ENCODE results near the gene SERPINH1. TPM values are rescaled to one million over a fixed set of nuclear protein-coding genes. Genes with fewer than 3 reads are reported as not detected.

SERPINH1 gene
- total RNA-seq, 4 donors from 2014 or later: 102 to 167 (median 143) TPM

DNA sequence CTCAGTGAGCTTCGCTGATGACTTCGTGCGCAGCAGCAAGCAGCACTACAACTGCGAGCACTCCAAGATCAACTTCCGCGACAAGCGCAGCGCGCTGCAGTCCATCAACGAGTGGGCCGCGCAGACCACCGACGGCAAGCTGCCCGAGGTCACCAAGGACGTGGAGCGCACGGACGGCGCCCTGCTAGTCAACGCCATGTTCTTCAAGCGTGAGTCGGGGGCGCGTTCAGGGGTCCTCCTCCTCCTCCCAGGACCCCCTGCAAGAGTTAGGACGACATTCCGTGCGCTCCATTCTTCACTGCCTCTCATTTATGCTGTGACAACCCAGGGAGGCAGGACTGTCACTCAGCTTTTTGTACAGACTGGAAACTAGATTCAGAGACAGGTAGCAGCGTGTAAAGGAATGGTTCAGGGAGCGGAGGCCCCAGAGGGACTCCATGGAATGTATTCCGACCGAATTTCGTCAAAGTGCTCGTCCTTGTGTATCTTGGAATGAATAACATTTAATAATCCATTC, 4.8 kb downstream of the SERPINH1 start:
- H3K4me3 ChIP-seq (replicated peaks in 1 of 3): no peak overlapping the region
- H3K27ac ChIP-seq: no peak overlapping the region
- WGBS, 2 donors: 87 to 91% methylated on average over 25 to 28 of the region's 34 CpGs
- H3K36me3 ChIP-seq: peaks cover 54 to 59% of the 10 kb centered on the region in 2 donors
- no peaks in the 10 kb centered on the region for H3K9me3 ChIP-seq
- no peaks in the 10 kb centered on the region for H3K27me3 ChIP-seq
- intact Hi-C loops (cut with DNase I): no loop called here
- DNase-seq: no peak
- no peak for TF ChIP-seq POLR2A (IDR thresholded peaks at IDR 0.05)
- TF ChIP-seq, protein P1, sequence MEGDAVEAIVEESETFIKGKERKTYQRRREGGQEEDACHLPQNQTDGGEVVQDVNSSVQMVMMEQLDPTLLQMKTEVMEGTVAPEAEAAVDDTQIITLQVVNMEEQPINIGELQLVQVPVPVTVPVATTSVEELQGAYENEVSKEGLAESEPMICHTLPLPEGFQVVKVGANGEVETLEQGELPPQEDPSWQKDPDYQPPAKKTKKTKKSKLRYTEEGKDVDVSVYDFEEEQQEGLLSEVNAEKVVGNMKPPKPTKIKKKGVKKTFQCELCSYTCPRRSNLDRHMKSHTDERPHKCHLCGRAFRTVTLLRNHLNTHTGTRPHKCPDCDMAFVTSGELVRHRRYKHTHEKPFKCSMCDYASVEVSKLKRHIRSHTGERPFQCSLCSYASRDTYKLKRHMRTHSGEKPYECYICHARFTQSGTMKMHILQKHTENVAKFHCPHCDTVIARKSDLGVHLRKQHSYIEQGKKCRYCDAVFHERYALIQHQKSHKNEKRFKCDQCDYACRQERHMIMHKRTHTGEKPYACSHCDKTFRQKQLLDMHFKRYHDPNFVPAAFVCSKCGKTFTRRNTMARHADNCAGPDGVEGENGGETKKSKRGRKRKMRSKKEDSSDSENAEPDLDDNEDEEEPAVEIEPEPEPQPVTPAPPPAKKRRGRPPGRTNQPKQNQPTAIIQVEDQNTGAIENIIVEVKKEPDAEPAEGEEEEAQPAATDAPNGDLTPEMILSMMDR (IDR thresholded peaks at IDR 0.05): no peak
- H3K4me1 ChIP-seq: peaks cover 14 to 43% of the 10 kb centered on the region in 2 donors

DNA sequence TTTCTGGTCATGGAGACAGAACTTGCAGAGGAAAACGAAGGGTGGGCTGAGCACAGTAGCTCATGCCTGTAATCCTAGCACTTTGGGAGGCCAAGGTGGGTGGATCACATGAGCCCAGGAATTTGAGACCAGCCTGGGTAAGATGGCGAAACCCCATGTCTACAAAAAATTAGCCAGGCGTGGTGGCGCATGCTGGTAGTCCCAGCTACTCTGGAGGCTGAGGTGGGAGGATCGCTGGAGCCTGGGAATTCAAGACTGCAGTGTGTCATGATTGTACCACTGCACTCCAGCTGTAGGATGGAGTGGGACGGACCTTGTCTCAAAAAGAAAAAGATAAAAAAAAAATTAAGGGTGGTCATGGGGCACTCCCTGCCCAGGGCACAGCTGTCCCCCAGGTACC, 5.9 kb downstream of the SERPINH1 start:
- WGBS, 2 donors: 91% methylated on average over 6 of the region's 6 CpGs
- TF ChIP-seq, protein P1 (IDR thresholded peaks at IDR 0.05): no peak
- TF ChIP-seq POLR2A (IDR thresholded peaks at IDR 0.05): no peak
- H3K36me3 ChIP-seq: peaks cover 65 to 70% of the 10 kb centered on the region in 2 donors
- intact Hi-C loops (cut with DNase I): no loop called here
- no peaks in the 10 kb centered on the region for H3K27me3 ChIP-seq
- H3K4me3 ChIP-seq (replicated peaks in 1 of 3): no peak overlapping the region
- no peak overlapping the region for H3K27ac ChIP-seq
- H3K4me1 ChIP-seq: peaks cover 14 to 42% of the 10 kb centered on the region in 2 donors
- no peak for DNase-seq
- no peaks in the 10 kb centered on the region for H3K9me3 ChIP-seq

DNA sequence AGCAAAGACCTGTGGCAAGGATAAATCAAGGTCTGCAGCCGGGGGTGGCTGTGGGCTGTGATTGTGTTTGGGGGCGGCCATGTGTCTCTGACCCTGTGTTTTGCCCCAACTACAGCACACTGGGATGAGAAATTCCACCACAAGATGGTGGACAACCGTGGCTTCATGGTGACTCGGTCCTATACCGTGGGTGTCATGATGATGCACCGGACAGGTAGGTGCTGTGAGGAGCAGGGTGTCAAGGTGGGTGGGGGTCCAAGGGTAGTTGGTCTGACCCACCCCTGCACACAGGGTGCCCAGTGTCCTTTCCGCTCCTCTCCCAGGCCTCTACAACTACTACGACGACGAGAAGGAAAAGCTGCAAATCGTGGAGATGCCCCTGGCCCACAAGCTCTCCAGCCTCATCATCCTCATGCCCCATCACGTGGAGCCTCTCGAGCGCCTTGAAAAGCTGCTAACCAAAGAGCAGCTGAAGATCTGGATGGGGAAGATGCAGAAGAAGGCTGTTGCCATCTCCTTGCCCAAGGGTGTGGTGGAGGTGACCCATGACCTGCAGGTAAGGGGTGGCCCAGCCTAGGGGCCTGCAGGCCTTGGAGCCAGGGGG, 6.7 kb downstream of the SERPINH1 start:
- intact Hi-C loops (cut with DNase I): no loop called here
- no peak overlapping the region for H3K4me3 ChIP-seq (replicated peaks in 1 of 3)
- DNase-seq: no peak
- H3K9me3 ChIP-seq: no peaks in the 10 kb centered on the region
- peaks cover 72 to 74% of the 10 kb centered on the region in 2 donors for H3K36me3 ChIP-seq
- no peaks in the 10 kb centered on the region for H3K27me3 ChIP-seq
- TF ChIP-seq, protein P1 (IDR thresholded peaks at IDR 0.05): no peak
- TF ChIP-seq POLR2A (IDR thresholded peaks at IDR 0.05): no peak
- H3K27ac ChIP-seq: no peak overlapping the region
- WGBS, 2 donors: 82 to 93% methylated on average over 14 of the region's 14 CpGs
- H3K4me1 ChIP-seq: peaks cover 13 to 37% of the 10 kb centered on the region in 2 donors

DNA sequence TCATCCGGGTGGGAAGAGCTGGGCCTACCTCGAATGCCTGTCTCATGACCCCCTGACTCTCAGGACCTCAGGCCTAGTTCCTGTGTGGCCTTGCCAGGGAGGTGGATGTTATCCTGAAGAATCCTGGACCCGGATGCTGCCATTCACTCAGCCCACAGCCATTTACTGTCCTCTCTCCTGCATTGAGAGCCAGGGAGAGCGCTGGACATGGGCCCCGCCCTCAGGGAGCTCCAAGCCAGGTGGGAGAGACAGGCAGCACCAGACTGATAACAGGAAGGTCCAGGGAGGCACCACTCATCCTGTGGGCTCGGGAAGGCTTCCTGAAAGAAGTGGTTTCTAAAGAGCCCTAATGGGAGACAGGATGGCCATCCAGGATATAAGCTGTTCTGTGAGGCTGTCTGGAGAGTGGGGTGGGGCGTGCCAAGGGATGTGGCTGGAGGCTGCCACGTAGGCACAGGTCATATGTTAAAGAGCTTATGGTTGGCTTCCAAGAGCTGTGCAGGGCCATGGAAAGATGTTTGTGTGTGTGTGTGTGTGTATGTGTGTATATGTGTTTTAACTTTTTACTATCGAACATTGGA, 8.6 kb downstream of the SERPINH1 start:
- DNase-seq: no peak
- Histone ChIP-seq H3K36me3 (peaks cover 74% of the 10 kb centered on the region in 2 donors), H3K4me1 (peaks cover 0 to 17% of the 10 kb centered on the region in 2 donors), H3K9me3 (no peaks in the 10 kb centered on the region), H3K4me3 (replicated peaks in 1 of 3) (no peak overlapping the region), H3K27me3 (no peaks in the 10 kb centered on the region), H3K27ac (no peak overlapping the region)
- intact Hi-C loops (cut with DNase I): no loop called here
- 75 to 83% methylated on average over 7 to 8 of the region's 9 CpGs for WGBS, 2 donors
- no peak for TF ChIP-seq POLR2A (IDR thresholded peaks at IDR 0.05)
- TF ChIP-seq, protein P1 (IDR thresholded peaks at IDR 0.05): no peak

DNA sequence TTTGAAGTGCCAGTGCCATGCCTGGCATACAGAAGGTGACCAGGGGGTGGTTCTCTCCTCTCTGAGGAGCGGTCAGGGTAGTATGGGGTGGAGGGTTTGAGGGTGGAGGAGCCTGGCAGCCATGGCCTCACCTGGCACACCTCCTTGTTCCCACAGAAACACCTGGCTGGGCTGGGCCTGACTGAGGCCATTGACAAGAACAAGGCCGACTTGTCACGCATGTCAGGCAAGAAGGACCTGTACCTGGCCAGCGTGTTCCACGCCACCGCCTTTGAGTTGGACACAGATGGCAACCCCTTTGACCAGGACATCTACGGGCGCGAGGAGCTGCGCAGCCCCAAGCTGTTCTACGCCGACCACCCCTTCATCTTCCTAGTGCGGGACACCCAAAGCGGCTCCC, 9.6 kb downstream of the SERPINH1 start:
- TF ChIP-seq, protein P1 (IDR thresholded peaks at IDR 0.05): no peak
- no peak for TF ChIP-seq POLR2A (IDR thresholded peaks at IDR 0.05)
- Histone ChIP-seq H3K4me3 (replicated peaks in 1 of 3) (no peak overlapping the region), H3K4me1 (peaks cover 6 to 14% of the 10 kb centered on the region in 2 donors), H3K36me3 (peaks cover 68 to 72% of the 10 kb centered on the region in 2 donors), H3K27ac (no peak overlapping the region), H3K9me3 (no peaks in the 10 kb centered on the region), H3K27me3 (no peaks in the 10 kb centered on the region)
- no peak for DNase-seq
- WGBS, 2 donors: 95 to 100% methylated on average over 1 to 11 of the region's 14 CpGs
- intact Hi-C loops (cut with DNase I): no loop called here
